BLaER1 (cell line): Measurements from ENCODE around the gene MYZAP.

Source experiments
- H3K27ac ChIP-seq: shearing (Covaris generic); formaldehyde crosslinking; 2 replicates; pipeline ENCODE4 v1.8.1; 2022
- H3K27me3 ChIP-seq: shearing (Covaris generic); formaldehyde crosslinking; 2 replicates; pipeline ENCODE4 v1.8.1; 2022
- H3K36me3 ChIP-seq: shearing (Covaris generic); formaldehyde crosslinking; 2 replicates; pipeline ENCODE4 v1.8.1; 2022
- H3K4me1 ChIP-seq: shearing (Covaris generic); formaldehyde crosslinking; 2 replicates; pipeline ENCODE4 v1.8.1; 2022
- H3K4me2 ChIP-seq: shearing (Covaris generic); formaldehyde crosslinking; 2 replicates; pipeline ENCODE4 v1.8.1; 2022
- H3K4me3 ChIP-seq: shearing (Covaris generic); formaldehyde crosslinking; 2 replicates; pipeline ENCODE4 v1.8.1; 2022
- H3K9ac ChIP-seq: shearing (Covaris generic); formaldehyde crosslinking; 2 replicates; pipeline ENCODE4 v1.8.1; 2022
- H3K9me3 ChIP-seq: shearing (Covaris generic); formaldehyde crosslinking; 2 replicates; pipeline ENCODE4 v1.8.1; 2022
- H4K20me1 ChIP-seq: shearing (Covaris generic); formaldehyde crosslinking; 2 replicates; pipeline ENCODE4 v1.8.1; 2022
- Cebpa-rat ChIP-seq: shearing (Covaris generic); IDR thresholded peaks from 2 replicates; pipeline ENCODE4 v1.8.1; 2022

MYZAP gene

DNA sequence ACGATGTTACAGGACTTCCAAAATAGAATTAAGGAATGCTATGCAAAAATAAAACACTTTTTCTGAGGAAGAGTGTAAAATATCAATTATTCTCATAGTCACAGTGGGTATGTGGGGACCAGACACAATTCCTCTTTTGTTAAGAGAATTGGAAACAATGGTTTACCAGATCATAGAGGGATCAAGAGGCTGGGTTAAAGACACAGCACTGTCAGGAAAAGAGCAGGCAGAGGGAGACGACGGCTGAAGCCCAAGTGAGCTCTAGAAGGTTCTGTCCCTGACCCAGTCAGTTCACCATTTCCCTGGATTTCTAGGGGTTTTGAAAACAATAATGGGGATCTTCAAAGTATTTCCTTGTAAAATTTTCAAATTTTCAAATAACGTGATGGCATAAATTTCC, 60.8 kb downstream of the MYZAP start:
- Histone ChIP-seq H3K4me2 (no peak overlapping the region), H3K27ac (no peak overlapping the region), H3K4me3 (no peak overlapping the region), H3K4me1 (no peaks in the 10 kb centered on the region), H3K36me3 (no peaks in the 10 kb centered on the region), H3K27me3 (no peaks in the 10 kb centered on the region), H4K20me1 (no peaks in the 10 kb centered on the region), H3K9me3 (no peaks in the 10 kb centered on the region), H3K9ac (no peak overlapping the region)
- no peak for TF ChIP-seq Cebpa-rat

DNA sequence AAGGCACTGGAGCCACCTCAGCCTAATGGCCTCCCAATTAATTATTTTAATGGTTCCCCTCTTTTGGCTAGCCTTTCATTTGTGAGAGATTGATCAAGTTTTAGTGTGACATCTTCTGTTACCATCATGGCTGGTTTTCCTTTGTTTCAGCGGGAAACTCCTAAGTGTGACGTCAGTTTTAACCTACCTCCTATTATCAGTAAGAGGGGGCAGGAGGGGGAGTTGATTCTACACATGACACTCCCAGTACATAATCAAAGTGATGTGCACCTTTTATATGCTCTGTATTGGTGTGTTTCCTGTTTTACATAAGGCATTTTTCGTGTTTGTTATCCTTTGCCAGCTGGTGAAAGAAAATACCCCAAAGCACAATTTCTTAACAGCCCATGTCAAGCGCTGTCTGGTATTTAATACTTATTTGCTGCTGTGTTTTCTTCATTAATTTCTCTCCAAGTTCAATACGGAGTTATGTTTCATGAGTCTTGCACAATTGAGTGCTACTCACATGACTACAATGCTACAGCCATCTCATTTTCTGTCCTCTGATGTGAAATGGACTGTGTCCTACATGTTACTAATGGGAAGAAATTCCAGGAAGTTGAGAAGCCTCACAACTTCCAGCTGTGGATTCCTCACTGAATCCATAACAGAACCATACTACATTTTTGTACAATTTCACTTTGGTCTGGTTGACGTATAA, 62.6 kb downstream of the MYZAP start:
- Histone ChIP-seq H3K27me3 (no peaks in the 10 kb centered on the region), H3K36me3 (no peaks in the 10 kb centered on the region), H3K9ac (no peak overlapping the region), H4K20me1 (no peaks in the 10 kb centered on the region), H3K4me1 (no peaks in the 10 kb centered on the region), H3K4me3 (no peak overlapping the region), H3K4me2 (no peak overlapping the region), H3K9me3 (no peaks in the 10 kb centered on the region), H3K27ac (no peak overlapping the region)
- TF ChIP-seq Cebpa-rat, result no peak

DNA sequence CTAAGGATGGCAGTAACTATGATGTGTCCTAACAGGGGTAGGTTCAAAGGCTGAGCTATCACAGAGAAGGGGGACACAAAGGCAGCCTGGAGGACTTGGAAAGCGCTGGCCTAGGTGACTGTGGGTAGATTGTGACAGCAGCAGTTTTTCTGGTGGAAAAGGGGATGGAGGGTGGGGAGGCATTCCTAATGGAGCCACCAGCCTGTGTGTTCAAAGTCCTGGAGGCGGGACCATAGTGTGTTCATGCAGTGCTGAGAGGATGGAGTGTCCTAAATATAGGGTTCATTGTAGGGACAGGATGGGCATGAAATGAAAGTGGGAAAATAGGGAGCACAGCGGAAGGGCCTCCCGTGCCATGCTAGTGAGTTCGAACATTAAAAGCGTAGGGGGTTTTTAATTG, 63.3 kb downstream of the MYZAP start:
- no peaks in the 10 kb centered on the region for H3K36me3 ChIP-seq
- no peaks in the 10 kb centered on the region for H3K9me3 ChIP-seq

DNA sequence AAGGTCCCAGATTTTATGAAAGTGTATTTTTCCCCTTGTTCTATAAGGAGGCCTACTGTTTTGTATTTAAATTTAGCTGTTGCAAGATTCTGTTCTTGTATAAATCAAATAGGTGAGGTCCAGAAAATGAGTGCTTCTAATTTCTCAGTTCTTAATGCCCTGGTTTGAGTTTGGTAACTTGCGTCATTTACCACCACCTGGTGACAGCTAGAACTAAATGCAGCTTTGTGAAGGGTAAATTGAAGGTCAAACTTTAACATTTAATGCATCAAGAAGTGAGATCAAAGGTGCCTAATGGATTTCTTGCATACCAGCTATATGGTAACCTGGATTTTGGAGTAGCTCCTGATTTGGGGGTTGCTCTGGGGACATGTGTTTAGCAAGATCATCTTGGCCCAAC, 64.1 kb downstream of the MYZAP start:
- Histone ChIP-seq H3K4me2 (no peak overlapping the region), H3K4me3 (no peak overlapping the region), H4K20me1 (no peaks in the 10 kb centered on the region), H3K9ac (no peak overlapping the region), H3K9me3 (no peaks in the 10 kb centered on the region), H3K36me3 (no peaks in the 10 kb centered on the region), H3K27me3 (no peaks in the 10 kb centered on the region), H3K4me1 (no peaks in the 10 kb centered on the region), H3K27ac (no peak overlapping the region)
- no peak for TF ChIP-seq Cebpa-rat

More for the DNA sequence above, 63.3 kb downstream of the MYZAP start:
- Histone ChIP-seq H3K9ac (no peak overlapping the region), H4K20me1 (no peaks in the 10 kb centered on the region), H3K4me2 (no peak overlapping the region), H3K4me1 (no peaks in the 10 kb centered on the region), H3K27ac (no peak overlapping the region), H3K27me3 (no peaks in the 10 kb centered on the region), H3K4me3 (no peak overlapping the region)
- TF ChIP-seq Cebpa-rat, result no peak

DNA sequence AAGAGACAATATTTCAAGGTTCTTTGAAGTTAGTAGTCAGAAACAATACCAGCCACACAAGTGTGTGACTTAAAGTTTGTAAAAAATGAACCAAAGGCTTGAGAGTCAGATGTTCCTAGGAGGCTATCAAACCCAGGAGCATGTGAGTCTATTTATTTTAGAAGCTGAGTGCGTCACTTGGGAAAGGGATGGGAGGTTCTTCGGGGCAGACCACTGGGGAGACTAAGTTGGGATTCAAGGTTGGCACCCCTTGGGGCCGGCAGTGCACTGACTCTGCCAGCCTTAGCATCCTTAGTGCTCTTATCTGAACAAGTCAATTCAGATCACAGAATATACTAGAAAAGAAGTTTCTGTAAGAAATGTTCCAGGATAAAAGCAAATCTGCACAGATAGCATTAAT, 64.7 kb downstream of the MYZAP start:
- Histone ChIP-seq H3K36me3 (no peaks in the 10 kb centered on the region), H3K27ac (no peak overlapping the region), H3K4me2 (no peak overlapping the region), H3K27me3 (no peaks in the 10 kb centered on the region), H4K20me1 (no peaks in the 10 kb centered on the region), H3K4me3 (no peak overlapping the region), H3K9ac (no peak overlapping the region), H3K4me1 (no peaks in the 10 kb centered on the region), H3K9me3 (no peaks in the 10 kb centered on the region)
- TF ChIP-seq Cebpa-rat, result no peak

DNA sequence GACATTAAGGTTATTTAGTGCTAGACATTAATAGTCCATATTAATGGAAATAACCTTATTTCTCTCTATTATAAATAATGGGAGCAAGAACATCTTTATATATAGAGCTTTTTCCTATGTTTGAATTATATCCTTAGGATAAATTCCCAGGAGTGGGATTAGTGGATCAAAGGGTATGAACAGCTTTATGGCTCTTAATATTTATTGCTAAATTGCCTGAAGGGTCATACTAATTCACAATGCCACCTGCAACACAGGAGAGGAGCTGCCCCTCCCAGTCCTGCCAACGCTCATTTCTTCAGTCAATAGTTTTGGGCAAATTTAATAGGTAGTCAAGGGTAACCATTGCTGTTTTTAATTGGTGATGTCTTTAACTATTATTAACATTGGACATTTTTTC, 65.9 kb downstream of the MYZAP start:
- H3K27me3 ChIP-seq, result no peaks in the 10 kb centered on the region
- no peaks in the 10 kb centered on the region for H3K4me1 ChIP-seq
- H3K4me2 ChIP-seq, result no peak overlapping the region
- no peak overlapping the region for H3K9ac ChIP-seq
- no peak overlapping the region for H3K27ac ChIP-seq
- no peak overlapping the region for H3K4me3 ChIP-seq
- TF ChIP-seq Cebpa-rat, result no peak
- no peaks in the 10 kb centered on the region for H4K20me1 ChIP-seq
- H3K9me3 ChIP-seq, result no peaks in the 10 kb centered on the region
- no peaks in the 10 kb centered on the region for H3K36me3 ChIP-seq

DNA sequence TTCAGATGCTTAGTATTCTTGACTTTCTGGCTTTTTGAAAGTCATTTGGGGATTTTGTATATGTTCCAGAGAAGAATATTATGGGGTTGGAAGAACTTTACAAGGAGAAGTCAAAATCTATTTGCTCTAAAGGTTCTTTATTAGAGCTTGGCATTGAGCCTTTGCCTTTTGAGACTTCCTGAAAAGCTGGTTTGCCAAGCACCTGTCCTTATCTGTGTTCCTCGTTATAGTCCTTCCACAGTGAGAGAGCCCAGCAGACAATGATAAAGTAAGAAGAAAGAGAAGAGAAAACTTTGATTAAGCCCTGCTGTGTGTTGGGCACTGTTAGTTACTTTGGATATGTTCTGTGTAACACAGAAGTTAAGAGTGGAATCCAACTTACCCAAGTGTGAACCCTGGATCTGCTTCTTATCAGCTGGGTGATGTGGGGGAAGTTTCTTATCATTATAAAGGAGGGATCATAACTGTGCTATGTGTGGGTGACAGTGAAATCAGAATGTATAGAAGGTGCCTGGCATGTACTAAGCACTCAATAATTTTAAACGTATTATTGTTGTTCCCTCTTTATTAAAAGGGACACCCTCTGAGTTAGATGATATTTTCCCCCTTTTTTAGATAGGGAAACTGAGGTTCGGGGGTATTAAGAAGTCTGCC, 70.5 kb downstream of the MYZAP start:
- Histone ChIP-seq H3K36me3 (no peaks in the 10 kb centered on the region), H3K4me3 (no peak overlapping the region), H3K4me1 (no peaks in the 10 kb centered on the region), H3K27ac (no peak overlapping the region), H3K4me2 (no peak overlapping the region), H3K9ac (no peak overlapping the region), H4K20me1 (no peaks in the 10 kb centered on the region), H3K27me3 (no peaks in the 10 kb centered on the region), H3K9me3 (no peaks in the 10 kb centered on the region)
- TF ChIP-seq Cebpa-rat, result no peak

DNA sequence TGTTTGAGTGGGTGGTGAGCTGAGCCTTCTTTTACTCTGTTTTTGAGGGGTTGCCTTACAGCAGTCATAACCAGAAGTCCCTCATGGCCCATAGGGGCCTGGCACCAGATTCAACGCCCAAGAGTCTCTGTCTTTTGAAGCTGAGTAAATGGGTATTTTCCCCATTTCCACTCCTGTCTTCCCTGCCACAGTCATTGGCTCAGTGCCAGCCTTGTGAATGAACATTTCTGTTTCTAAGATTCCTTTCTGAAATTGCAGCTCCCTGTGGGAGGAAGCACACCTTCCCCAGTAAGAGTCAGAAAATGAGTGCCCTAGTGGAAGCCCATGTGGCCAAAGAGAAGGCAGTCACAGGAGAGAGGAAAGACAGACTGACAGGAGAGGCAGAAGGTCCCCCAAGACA, 71.1 kb downstream of the MYZAP start:
- Histone ChIP-seq H3K4me1 (no peaks in the 10 kb centered on the region), H3K4me2 (no peak overlapping the region), H3K27ac (no peak overlapping the region), H3K36me3 (no peaks in the 10 kb centered on the region), H3K4me3 (no peak overlapping the region), H4K20me1 (no peaks in the 10 kb centered on the region), H3K9ac (no peak overlapping the region), H3K27me3 (no peaks in the 10 kb centered on the region), H3K9me3 (no peaks in the 10 kb centered on the region)
- TF ChIP-seq Cebpa-rat, result no peak

DNA sequence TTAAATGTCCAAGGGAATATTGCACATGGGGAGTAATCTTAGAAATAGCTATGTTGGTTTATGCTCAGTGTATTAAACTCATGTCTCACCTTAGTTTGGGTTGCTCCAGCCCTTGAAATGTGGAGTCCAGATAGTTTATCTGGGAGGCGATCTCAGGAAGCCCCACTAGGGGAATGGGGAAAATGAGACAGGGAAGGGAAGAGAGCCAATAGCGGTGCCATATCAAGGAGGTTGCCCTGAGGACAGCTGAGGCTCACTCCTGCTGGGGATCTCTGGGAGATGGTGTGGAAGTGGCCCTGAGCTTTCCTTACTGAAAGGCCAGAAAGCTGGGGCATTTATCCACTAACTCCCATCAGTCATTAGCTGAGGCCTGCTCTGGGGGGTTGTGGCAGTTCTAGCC, 71.6 kb downstream of the MYZAP start:
- TF ChIP-seq Cebpa-rat, result no peak
- H3K4me1 ChIP-seq, result no peaks in the 10 kb centered on the region
- H3K9me3 ChIP-seq, result no peaks in the 10 kb centered on the region
- H3K4me2 ChIP-seq, result no peak overlapping the region
- no peak overlapping the region for H3K9ac ChIP-seq
- H3K27ac ChIP-seq, result no peak overlapping the region
- no peak overlapping the region for H3K4me3 ChIP-seq
- no peaks in the 10 kb centered on the region for H3K27me3 ChIP-seq
- no peaks in the 10 kb centered on the region for H3K36me3 ChIP-seq
- H4K20me1 ChIP-seq, result no peaks in the 10 kb centered on the region

DNA sequence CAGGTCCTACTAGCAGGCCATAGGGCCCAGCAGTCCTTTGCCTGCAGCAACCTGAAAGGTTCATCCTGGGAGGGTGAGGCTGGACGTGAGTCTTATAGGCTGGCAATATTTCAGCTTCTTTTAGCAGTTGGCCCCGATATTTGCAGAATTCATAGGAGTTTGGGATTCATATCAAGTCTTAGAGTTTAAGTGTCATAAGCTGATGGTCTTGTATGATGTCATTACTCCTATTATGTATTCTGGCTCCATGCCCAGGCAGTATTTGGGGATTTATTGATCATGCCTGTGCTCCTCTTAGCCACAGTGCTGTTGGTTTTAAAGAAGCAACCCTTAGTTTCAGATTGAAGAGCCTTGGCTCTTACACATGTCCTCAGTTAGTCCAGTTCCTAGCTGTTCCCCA, 73.5 kb downstream of the MYZAP start:
- Histone ChIP-seq H3K4me1 (no peaks in the 10 kb centered on the region), H3K4me2 (no peak overlapping the region), H4K20me1 (no peaks in the 10 kb centered on the region), H3K27ac (no peak overlapping the region), H3K9ac (no peak overlapping the region), H3K4me3 (no peak overlapping the region), H3K27me3 (no peaks in the 10 kb centered on the region), H3K9me3 (no peaks in the 10 kb centered on the region), H3K36me3 (no peaks in the 10 kb centered on the region)
- TF ChIP-seq Cebpa-rat, result no peak
